ENCODE data around the gene ADAMTS16. TPM values are rescaled to one million over a fixed set of nuclear protein-coding genes. Genes with fewer than 3 reads are reported as not detected.

Gene ADAMTS16
- total and polyA plus RNA-seq, 2 donors (not counting 3 experiments of a cell fraction or from before 2014, with no cell fraction given), result not detected

- dilution Hi-C loops (cut with MboI; ENCODE audit: extremely low pct_ligation_motif_present, low sequenced_read_pairs) (no loop called here), intact Hi-C loops (cut with micrococcal nuclease) (no loop called here)
- FAIRE-seq, result no peak
- Histone ChIP-seq H3K36me3 (ENCODE audit: control insufficient read depth in 2 of 2, extremely low read depth in 1 of 2, insufficient read depth in 2 of 2, low read length in 2 of 2) (no peaks in the 10 kb centered on the region), H3K9me1 (replicated peaks; ENCODE audit: control insufficient read depth, extremely low read depth, insufficient read depth, low read length) (no peaks in the 10 kb centered on the region), H3K9me3 (replicated peaks; ENCODE audit: control insufficient read depth, insufficient read depth, low read length) (peaks cover 7% of the 10 kb centered on the region), H3K79me2 (ENCODE audit: control insufficient read depth, insufficient read depth, low read length) (no peaks in the 10 kb centered on the region), H3K9ac (replicated peaks; ENCODE audit: extremely low read depth, insufficient read depth, low read length) (no peak overlapping the region), H3K27ac (ENCODE audit: insufficient read depth, low read depth, low read length) (no peak overlapping the region), H3K4me1 (ENCODE audit: control insufficient read depth, extremely low read depth, insufficient read depth, low read length) (no peaks in the 10 kb centered on the region), H3K4me3 (replicated peaks in 1 of 3; ENCODE audit: insufficient read depth in 1 of 3, low read depth in 1 of 3, low read length in 3 of 3) (no peak overlapping the region), H2AFZ (ENCODE audit: low read depth, low read length) (no peak overlapping the region), H3K4me2 (ENCODE audit: insufficient read depth, low read length) (no peak overlapping the region), H3K27me3 (ENCODE audit: control insufficient read depth in 2 of 2, insufficient read depth in 2 of 2, low read length in 2 of 2) (no peaks in the 10 kb centered on the region), H4K20me1 (replicated peaks; ENCODE audit: control insufficient read depth, extremely low read depth, insufficient read depth, low read length) (no peaks in the 10 kb centered on the region)
- POLR2A ChIA-PET, result no interaction called here
- no TSS peak for BruUV-seq (replicated peaks)
- TF ChIP-seq POLR2AphosphoS5 (IDR thresholded peaks at IDR 0.05; ENCODE audit: insufficient read depth, low read depth, low read length), result no peak
- no peak for TF ChIP-seq POLR2A (IDR thresholded peaks at IDR 0.05; ENCODE audit: low read depth, low read length)
- TF ChIP-seq CTCF (IDR thresholded peaks at IDR 0.05; ENCODE audit: extremely low read depth in 1 of 2, insufficient read depth in 1 of 2, low read depth in 1 of 2, low read length in 2 of 2), result no peak
- TF ChIP-seq GATA2 (IDR thresholded peaks at IDR 0.05; ENCODE audit: insufficient read depth, insufficient read length, low read depth, low read length), result no peak
- TF ChIP-seq FOS (IDR thresholded peaks at IDR 0.05; ENCODE audit: borderline replicate concordance, insufficient read depth, low read length), result no peak
- TF ChIP-seq EZH2 (IDR thresholded peaks at IDR 0.05; ENCODE audit: borderline replicate concordance, low read depth, low read length, severe bottlenecking), result no peak
- no peak for TF ChIP-seq MYC (IDR thresholded peaks at IDR 0.05; ENCODE audit: low read depth, low read length)
- no peak for TF ChIP-seq MAX (IDR thresholded peaks at IDR 0.05; ENCODE audit: insufficient read depth, insufficient read length)
- TF ChIP-seq JUN (IDR thresholded peaks at IDR 0.05; ENCODE audit: borderline replicate concordance, insufficient read depth, insufficient read length, low read depth), result no peak
- CTCF ChIA-PET, result no interaction called here
- DNase-seq (ENCODE audit: low read depth, low spot score), result no peak
These were observed 35.6 kb upstream of the ADAMTS16 start for GRCh38 chr5:5104550-5104949.

Data from endothelial cell of umbilical vein (primary cell).